Measurements from ENCODE around the gene ZNF48.
"Not testable (repeated sequence)": the region's sequence is repeated elsewhere in the genome, so short reads cannot be mapped to it uniquely, and the experiment has no call there.

Gene ZNF48

DNA sequence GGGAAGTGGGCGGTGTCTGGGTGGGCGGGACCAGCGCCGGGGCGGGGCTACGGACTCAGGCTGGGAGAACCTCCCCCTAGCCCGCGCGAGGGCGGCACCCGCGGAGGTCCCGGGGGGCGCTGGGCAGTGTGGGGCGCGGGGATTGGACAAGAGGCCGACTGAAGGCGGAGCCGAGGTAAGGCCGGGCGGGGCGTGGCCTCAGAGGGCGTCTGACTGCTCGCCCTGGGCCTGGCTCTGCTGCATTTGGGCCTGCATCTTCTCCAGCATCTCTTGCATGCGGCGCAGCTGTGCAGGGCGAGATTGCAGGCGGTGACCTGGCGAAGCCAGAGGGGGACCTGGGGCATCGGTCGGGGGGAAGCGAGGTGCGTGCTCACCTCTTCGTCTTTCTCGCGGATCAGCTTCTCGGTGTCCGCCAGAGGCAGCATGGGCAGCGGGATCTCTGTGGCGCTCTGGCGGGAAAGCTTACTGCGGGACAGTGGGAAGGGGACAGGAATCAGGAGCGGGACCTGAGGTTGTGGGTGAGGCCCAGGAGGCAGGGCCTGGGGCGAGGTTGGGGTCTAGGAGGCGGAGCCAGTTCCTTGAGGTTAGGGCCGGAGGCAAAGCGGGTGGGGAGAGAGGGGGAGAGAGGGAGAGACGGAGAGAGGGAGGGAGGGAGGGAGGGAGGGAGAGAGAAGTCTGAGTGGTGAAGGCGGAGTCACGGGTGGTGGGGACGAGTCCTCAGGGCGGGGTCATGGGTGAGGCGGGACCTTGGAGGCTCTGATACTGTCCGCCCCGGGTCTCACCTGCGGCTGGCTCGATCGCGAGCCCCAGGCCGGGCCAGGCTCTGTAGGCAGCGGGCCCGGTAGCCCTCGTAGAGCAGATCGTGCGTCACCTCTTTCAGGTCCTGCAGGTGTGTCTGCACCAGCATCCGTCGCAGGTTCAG, 16.7 kb upstream of the ZNF48 start:
- DNase-seq = peak; percentile 96

- no peak for DNase-seq
Measured at GRCh38 chr16:30379158-30379783, 15.9 kb upstream of the ZNF48 start.

DNA sequence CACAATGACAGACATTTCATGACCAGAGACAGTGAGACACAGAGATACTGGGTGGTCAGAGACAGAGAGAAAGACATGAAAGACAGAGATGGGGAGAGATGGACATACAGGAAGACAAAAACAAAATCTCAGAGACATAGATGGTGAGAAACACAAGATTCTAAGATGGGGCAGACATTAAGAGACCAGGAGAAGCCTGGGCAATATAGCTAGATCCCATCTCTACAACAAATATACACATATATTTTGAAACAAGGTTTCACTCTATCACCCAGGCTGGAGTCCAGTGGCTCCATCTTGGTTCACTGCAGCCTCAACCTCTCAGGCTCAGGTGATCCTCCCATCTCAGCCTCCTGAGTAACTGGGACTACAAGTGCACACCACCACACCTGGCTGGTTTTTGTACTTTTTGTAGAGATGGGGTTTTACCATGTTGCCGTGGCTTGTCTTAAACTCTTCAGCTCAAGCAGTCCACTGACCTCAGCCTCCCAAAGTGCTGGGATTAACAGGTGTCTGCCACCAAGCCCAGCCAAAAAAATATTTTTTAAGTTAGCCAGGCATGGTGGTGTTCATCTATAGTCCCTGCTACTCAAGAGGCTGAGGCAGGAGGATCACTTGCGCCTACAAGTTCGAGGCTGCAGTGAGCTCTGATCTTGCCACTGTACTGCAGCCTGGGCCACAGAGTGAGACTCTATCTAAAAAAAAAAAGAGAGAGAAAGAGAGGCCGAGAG, 15.0 kb upstream of the ZNF48 start:
- no peak for DNase-seq

DNA sequence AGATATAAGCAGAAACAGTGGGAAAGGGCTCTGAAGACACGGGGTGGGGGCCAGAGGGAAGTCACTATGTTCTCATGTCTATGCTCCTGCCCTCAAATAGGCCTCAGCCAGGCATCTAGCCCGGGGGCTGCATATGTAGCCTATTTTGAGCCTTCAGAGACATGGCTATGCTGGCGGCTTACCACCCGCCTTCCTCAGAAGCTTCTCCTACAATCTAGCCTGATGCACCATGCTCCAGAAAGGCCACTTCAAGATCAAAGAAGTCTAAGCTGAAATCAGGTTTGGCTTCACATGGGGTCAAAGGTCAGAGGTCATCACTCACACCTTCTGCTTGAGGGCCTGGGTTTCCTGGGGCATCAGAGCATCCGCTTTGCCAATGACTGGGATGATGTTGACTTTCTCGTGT, 14.4 kb upstream of the ZNF48 start:
- DNase-seq = no peak

GRCh38 chr16:30381291-30382041, 13.8 kb upstream of the ZNF48 start:
- no peak for DNase-seq

- DNase-seq = peak in 1 of 2 donors; percentile 39
Measured at GRCh38 chr16:30382111-30382881, 12.9 kb upstream of the ZNF48 start, which contains the start of gene SEPTIN1. TSS of gene SEPTIN1 (minus strand) at chr16:30382561. CDS start at chr16:30382542, 19 bp downstream.

- no peak for DNase-seq
Measured at GRCh38 chr16:30383521-30383920, 11.7 kb upstream of the ZNF48 start.

GRCh38 chr16:30394592-30395154, 547 bp upstream of the ZNF48 start:
- DNase-seq = no peak

- no peak for DNase-seq
Measured at GRCh38 chr16:30395992-30396585, 869 bp downstream of the ZNF48 start.

- DNase-seq = not testable (repeated sequence)
Measured at GRCh38 chr16:30396627-30397026, 1.4 kb downstream of the ZNF48 start.

GRCh38 chr16:30397056-30397455, 1.8 kb downstream of the ZNF48 start:
- no peak for DNase-seq

DNA sequence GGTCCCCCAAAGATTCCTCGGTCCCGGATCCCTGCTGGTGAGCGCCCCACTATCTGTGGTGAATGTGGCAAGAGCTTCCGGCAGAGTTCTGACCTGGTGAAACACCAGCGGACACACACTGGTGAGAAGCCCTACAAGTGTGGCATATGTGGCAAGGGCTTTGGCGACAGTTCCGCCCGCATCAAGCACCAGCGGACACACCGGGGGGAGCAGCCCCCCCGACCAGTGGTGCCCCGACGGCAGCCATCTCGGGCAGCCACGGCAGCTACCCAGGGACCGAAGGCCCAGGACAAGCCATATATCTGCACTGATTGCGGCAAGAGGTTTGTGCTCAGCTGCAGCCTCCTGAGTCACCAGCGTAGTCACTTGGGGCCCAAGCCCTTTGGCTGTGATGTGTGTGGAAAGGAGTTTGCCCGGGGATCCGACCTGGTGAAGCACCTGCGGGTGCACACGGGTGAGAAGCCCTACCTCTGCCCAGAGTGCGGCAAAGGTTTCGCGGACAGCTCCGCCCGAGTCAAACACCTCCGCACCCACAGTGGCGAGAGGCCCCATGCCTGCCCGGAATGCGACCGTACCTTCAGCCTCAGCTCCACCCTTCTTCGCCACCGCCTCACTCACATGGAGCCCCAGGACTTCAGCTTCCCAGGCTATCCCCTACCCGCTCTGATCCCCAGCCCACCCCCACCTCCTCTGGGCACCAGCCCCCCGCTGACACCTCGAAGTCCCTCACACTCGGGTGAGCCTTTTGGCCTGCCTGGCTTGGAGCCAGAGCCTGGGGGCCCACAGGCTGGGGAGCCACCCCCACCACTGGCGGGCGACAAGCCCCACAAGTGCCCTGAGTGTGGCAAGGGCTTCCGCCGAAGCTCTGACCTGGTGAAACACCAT, 2.8 kb downstream of the ZNF48 start:
- DNase-seq = no peak

GRCh38 chr16:30398661-30399434, 3.6 kb downstream of the ZNF48 start:
- DNase-seq = no peak

- no peak for DNase-seq
Measured at GRCh38 chr16:30399435-30400186, 4.4 kb downstream of the ZNF48 start.

- DNase-seq = no peak
Measured at GRCh38 chr16:30401768-30402425, 6.7 kb downstream of the ZNF48 start.

DNA sequence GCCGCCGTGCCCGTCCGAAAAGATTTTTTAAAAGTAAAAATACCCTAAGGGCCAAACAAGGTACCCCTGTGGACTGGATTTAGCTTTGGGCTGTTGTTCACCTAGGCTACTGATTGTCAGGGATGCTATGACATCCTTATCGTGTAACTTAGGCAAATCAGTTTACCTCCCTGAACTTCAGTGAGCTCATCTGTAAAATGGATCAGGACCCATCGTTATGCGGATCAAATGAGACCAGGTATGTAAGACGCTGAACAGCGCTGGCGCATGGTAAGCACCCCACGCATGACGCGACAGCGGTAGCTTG, 11.5 kb downstream of the ZNF48 start:
- DNase-seq = no peak

DNA sequence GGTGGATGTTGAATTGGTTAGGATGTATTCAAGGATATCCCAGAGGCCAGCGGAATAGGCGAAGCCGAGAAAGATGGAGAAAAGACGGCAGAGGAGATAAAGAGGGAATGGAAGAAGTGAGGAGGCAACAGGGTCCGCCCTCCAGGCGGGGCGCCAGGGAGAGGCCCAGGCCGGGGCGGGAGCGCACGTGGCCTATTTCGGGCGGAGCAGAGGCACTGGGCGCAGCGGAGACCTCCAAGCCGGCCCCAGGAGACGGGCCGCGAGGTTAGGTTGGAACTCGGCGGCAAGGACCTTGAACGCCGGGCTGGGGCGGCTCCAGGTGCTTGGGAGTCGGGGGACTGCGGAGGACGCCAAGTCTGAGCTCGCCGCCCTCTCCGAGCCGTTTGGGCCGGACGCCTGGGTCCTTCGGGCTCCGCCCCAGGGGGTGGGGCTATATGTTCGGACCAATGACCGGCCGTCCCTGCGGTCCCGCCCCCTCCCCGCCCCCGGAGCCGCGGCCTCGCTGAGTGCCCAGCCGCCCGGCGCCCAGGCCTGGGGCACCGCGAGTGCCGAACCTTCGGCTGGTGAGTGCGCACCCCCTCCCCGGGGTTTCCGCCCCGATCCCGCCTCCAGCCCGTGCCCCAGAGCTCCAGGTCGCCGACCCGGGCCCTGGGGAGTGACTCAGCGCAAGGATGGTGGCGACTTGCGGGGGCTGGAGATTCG, 12.0 kb downstream of the ZNF48 start, which contains the start of gene ZNF771:
Gene ZNF771 (plus strand): TSS at position 505 of the 702 bp plus-strand sequence. CDS start 448 bp downstream, outside the sequence.
- peak; percentile 52 to 83 for DNase-seq

Measured in bone marrow (tissue), 2 donors.